Brain pericyte (primary cell): ENCODE data around the gene CD300LD.
"Not testable (repeated sequence)": the region's sequence is repeated elsewhere in the genome, so short reads cannot be mapped to it uniquely, and the experiment has no call there.

ENCODE experiments used
- DNase-seq: peaks from one replicate; pipeline ENCODE4 v3.0.0-alpha.2; 2012; ENCODE audit warnings: low read depth, low spot score

Gene CD300LD

GRCh38 chr17:74571621-74572270, 20.3 kb downstream of the CD300LD start:
- no peak for DNase-seq

GRCh38 chr17:74569020-74570003, 22.8 kb downstream of the CD300LD start:
- peak; percentile 12 for DNase-seq

GRCh38 chr17:74568106-74568873, 23.8 kb downstream of the CD300LD start:
- no peak for DNase-seq

GRCh38 chr17:74567397-74567796, 24.7 kb downstream of the CD300LD start, which contains the start of gene CD300H:
TSS of gene CD300H (minus strand) at chr17:74567509.
- DNase-seq = no peak

DNA sequence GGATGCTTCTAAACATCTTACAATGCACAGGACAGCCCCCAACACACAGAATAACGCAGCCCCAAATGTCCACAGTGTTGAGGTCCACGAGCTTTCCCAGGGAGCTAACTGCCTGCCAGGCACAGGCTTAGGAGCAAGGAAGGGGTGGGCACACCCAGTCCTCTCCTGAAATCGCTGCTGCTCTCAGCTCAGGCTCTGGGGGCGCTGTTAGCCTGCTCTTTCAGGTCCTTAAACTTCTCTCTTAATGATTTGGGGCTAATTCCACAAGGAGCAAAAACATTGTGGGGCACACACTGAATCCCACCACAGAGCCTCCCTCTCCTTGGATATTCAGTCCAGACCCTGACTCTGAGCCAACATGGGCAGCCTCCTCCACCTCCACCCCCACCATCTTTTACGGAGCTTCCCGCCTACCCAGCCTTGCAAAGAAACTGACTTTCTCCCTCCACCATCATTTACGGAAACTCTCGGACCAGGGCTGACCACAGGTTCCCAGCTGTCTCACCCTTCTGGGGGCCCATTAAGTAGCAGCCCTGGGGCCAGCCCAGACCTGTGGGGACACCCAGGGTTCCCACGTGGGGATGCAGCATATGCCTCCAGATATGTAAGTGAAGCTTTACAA, 25.8 kb downstream of the CD300LD start:
- DNase-seq = no peak

GRCh38 chr17:74565126-74565525, 27.0 kb downstream of the CD300LD start:
- no peak for DNase-seq

DNA sequence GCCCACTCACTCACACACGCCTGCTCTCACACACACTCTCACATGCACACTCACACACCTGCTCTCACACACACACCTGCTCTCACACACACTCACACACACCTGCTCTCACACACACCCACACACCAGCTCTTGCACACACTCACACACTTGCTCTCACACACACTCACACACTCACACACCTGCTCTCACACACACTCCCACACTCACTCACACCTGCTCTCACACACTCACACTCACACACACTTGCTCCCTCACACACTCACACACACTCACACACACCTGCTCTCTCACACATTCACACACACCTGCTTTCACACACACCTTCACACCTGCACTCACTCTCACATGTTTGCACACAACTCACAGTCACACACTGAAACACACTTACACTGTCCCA, 28.7 kb downstream of the CD300LD start:
- no peak for DNase-seq

DNA sequence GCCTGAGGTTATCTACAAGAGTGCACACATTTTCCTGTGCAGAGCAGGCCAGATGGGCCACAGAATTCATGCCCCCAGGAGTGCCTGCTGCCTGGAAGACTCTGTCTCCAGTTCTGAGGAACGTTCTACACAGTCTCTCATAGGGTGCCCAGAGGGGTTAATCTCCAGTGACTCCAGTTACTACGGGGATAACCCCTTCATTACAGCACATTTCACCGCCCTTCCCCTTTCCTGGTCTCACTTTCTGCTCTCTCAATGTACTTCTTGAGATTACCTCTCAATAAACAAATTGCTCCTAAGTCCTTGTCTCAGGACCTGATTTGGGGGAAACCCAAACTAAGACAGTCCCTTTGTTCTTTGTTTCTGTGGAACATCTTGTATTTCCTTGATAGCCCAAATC, 30.5 kb downstream of the CD300LD start:
- no peak for DNase-seq

GRCh38 chr17:74558882-74559519, 33.1 kb downstream of the CD300LD start:
- no peak for DNase-seq

GRCh38 chr17:74558402-74558801, 33.7 kb downstream of the CD300LD start:
- DNase-seq = not testable (repeated sequence)

- DNase-seq = no peak
These were observed 36.6 kb downstream of the CD300LD start for GRCh38 chr17:74555427-74555940.

DNA sequence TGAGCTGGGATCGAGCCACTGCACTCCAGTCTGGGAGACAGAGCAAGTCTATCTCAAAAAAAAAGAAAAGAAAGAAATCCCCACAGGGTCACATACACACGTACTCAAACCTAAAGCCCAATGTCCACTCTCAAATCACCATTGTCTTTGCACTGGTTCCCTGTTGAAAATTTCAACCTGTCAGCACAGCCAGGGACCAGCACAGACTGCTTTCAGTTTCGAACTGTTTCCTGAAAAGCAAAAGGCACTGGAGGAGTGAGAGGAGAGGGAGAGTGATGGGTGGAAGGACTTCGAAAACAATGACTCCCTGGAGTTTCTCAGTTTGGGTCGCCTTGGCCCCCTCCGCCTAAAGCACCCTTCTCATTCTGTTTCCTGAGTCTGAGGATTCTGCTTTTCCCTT, 37.2 kb downstream of the CD300LD start:
- DNase-seq = no peak

DNA sequence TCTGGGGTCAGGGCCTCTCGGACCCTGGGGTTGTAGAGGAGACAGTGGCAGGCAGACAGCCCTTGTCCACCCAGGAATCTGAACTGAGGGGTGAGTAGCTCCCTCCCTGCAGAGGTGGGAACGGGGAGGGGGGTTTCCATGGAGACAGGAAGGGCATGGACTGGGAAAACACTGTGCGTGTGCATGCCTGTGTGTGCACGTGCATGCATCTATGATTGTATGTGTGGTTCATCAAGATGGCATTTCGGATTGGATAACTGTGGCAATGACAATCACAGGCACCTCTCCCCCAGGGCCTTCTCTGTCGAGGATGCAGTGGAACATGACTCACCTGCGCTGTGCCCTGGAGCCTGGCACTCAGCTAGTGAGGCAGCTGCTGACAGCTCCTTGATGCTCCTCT, 40.0 kb downstream of the CD300LD start:
- DNase-seq = no peak

DNA sequence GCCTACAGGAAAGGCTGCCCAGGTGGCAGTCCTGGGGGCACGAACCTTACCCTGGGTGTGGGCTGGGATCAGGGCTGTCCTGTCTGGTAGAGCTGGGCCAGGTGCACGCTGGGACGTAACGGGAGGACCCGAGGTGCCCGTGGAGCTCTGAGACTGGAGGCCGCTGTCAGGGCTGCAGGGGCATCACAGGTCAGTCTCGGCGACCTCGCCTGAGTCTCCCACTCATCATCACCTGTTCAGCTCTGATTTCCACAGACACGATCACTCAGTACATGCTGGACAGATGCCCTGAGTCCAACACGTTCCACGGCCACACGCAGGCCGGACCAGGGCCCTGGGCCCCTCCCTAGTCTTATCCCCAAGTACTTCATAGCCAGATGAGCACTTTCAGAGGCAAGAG, 41.5 kb downstream of the CD300LD start:
- no peak for DNase-seq

GRCh38 chr17:74549343-74549742, 42.7 kb downstream of the CD300LD start:
- no peak for DNase-seq

GRCh38 chr17:74547736-74548135, 44.3 kb downstream of the CD300LD start:
- DNase-seq = no peak

DNA sequence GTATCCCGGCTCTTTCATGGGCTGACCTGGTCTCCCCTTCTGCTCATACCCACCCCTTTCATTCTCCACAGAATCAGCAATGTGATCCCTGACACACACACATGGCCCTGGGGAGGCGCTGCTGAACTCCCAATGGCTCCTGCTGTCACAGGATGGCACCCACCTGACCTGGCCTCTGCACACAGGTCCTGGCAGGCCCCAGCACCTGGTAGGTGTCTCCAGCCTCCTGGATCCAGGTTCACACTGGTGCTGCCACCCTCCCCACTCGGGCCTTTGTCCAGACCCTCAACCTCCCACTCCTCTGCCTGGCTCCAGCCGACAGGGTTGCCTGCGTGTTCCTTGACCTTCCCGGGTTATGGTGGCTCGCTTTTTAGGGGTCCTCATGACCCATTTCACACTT, 44.8 kb downstream of the CD300LD start:
- no peak for DNase-seq

- no peak for DNase-seq
These were observed 45.5 kb downstream of the CD300LD start for GRCh38 chr17:74546586-74546985.

GRCh38 chr17:74545843-74546230, 46.2 kb downstream of the CD300LD start, which contains the start of gene CD300C:
TSS of gene CD300C (minus strand) at chr17:74546115. CDS start at chr17:74545782, 333 bp downstream.
- no peak for DNase-seq

DNA sequence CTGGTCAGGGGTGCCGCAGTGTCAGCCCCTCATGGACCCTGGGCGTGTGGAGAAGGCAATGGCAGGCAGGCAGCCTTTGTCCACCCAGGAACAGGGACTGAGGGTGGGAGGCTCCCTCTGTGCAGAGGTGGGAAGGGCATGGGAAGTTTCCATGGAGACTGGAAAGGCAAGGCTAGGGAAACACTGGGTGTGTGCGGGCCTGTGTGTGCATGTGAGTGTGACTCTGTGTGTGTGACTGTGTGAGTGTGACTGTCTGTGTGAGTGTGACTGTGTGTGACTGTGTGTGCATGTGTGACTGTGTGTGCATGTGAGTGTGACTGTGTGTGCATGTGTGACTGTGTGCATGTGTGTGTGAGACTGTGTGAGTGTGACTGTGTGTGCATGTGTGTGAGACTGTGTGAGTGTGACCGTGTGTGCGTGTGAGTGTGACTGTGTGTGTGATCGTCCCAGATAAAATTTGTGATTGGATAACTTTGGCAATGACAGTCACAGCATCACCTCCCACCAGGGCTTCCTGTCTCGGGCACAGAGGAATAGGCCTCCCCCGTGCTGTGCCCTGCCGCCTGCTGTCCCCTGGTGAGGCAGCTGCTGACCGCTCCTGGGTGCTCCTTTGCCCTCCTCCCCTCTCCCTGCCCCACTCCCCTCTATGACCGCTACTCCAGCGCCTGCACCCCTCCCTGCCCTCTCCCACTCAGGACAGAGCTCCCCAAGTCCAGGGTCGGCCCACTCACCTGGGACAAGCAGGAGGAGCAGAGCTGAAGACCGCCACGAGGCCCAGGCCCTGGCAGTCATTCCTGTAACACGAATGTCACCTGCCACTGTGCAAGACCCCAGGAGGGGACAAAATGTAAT, 46.9 kb downstream of the CD300LD start:
- DNase-seq = no peak
